Caco-2 (cell line): ENCODE measurements around the gene TMEM181. TPM values are rescaled to one million over a fixed set of nuclear protein-coding genes. Genes with fewer than 3 reads are reported as not detected.

ENCODE experiments used
- BruUV-seq: library from RNA; stranded (reverse); fragments of 400-500 nt; replicated peaks from 2 replicates; lab custom pipeline; 2021; lab: Mats Ljungman, UMichigan
- CTCF ChIA-PET: fragments of 300-600 bp; sonication (Branson Sonifier 250); formaldehyde crosslinking; loops from one replicate; lab custom pipeline; 2022; ENCODE audit warnings: antibody characterized with exemption; lab: Charles Lee
- POLR2A ChIA-PET: fragments of 300-600 bp; sonication (Branson Sonifier 250); formaldehyde crosslinking; loops from one replicate; lab custom pipeline; 2022; ENCODE audit warnings: antibody characterized with exemption; lab: Charles Lee
- DNase-seq, 2 experiments: peaks; one replicate each; pipeline versions ENCODE4 v3.0.0 to v3.0.0-alpha.2; 2020 to 2022
- H3K27me3 ChIP-seq: replicated peaks from 2 replicates; pipeline ENCODE4 v1.6.0; 2011; ENCODE audit warnings: low read length; ENCODE audit not compliant: control insufficient read depth, insufficient read depth
- H3K36me3 ChIP-seq: 2 replicates; pipeline ENCODE4 v1.5.1; 2011; ENCODE audit warnings: low read length; ENCODE audit not compliant: control insufficient read depth, insufficient read depth
- H3K4me1 ChIP-seq: fragments of 250-450 bp; sonication (Bioruptor Pico); 2 replicates; pipeline ENCODE4 v1.5.1; 2020; ENCODE audit warnings: mild to moderate bottlenecking
- H3K4me3 ChIP-seq: 2 replicates; pipeline ENCODE4 v1.5.1; 2011; ENCODE audit warnings: low read depth, mild to moderate bottlenecking, control low read depth, low read length
- H3K9me3 ChIP-seq: fragments of 250-450 bp; sonication (Bioruptor Pico); 2 replicates; pipeline ENCODE4 v1.5.1; 2020; ENCODE audit warnings: mild to moderate bottlenecking, moderate library complexity
- H3K27ac Mint-ChIP-seq: one replicate; pipeline ENCODE4 v1.8.0; 2022; ENCODE audit warnings: mixed read lengths; ENCODE audit not compliant: unreplicated experiment
- H3K27me3 Mint-ChIP-seq: one replicate; pipeline ENCODE4 v1.8.0; 2022; ENCODE audit warnings: mixed read lengths; ENCODE audit not compliant: insufficient read depth, unreplicated experiment
- H3K36me3 Mint-ChIP-seq: one replicate; pipeline ENCODE4 v1.8.0; 2022; ENCODE audit warnings: mild to moderate bottlenecking, mixed read lengths; ENCODE audit not compliant: insufficient read depth, unreplicated experiment
- H3K4me1 Mint-ChIP-seq: one replicate; pipeline ENCODE4 v1.8.0; 2022; ENCODE audit warnings: low read depth, mixed read lengths; ENCODE audit not compliant: unreplicated experiment
- H3K4me3 Mint-ChIP-seq: one replicate; pipeline ENCODE4 v1.8.0; 2022; ENCODE audit warnings: mild to moderate bottlenecking, moderate library complexity, mixed read lengths; ENCODE audit not compliant: unreplicated experiment
- H3K9me3 Mint-ChIP-seq: one replicate; pipeline ENCODE4 v1.8.0; 2022; ENCODE audit warnings: mixed read lengths; ENCODE audit not compliant: unreplicated experiment
- intact Hi-C: fragments of 100-400 bp; cut with micrococcal nuclease; formaldehyde crosslinking; loops from one replicate; pipeline ENCODE4 v1.10.0; 2022; ENCODE audit not compliant: unreplicated experiment
- total RNA-seq: library from RNA; stranded (reverse); gene quantifications from 2 replicates; pipeline ENCODE4 v1.2.3, GENCODE V29; 2022
- TF ChIP-seq, protein P1 (sequence below), 2 experiments: fragments of 200-600 bp in 1 of 2; IDR thresholded peaks; 1 replicate in 1 of 2; 2 replicates in 1 of 2; pipeline versions ENCODE4 v1.5.1 to v1.8.0; 2011 to 2022; ENCODE audit warnings: antibody characterized with exemption in 1 of 2, control low read depth in 1 of 2, inconsistent platforms in 1 of 2, low read depth in 1 of 2, low read length in 1 of 2, mild to moderate bottlenecking in 1 of 2, moderate library complexity in 1 of 2; ENCODE audit not compliant: insufficient read depth in 1 of 2, severe bottlenecking in 1 of 2, unreplicated experiment in 1 of 2

The TMEM181 gene
- total RNA-seq, 1 experiment from 2014 or later: 26.7 TPM

DNA sequence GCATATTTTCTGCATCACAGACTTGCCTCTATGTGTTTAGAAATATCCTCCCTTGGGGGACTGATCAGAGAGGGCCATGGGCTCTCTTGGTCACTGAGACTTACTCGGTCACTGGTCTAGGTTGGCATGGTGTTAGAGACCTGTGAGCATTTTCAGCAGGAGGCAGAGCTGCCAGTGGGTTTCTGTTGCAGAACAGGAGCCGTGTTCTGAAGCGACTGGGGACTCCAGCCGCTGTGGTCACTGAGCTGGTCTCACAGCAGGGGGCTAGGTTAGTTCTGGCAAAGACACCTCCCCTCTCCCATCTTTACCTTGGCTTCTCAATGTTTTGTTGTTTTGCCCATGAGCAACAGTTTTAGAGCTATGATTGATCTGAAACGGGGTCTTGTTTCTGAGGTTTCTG, 8.7 kb downstream of the TMEM181 start:
- Histone ChIP-seq H3K4me3 (no peak overlapping the region), H3K27me3 (no peaks in the 10 kb centered on the region), H3K9me3 (no peaks in the 10 kb centered on the region), H3K4me1 (no peaks in the 10 kb centered on the region), H3K36me3 (peaks cover 2% of the 10 kb centered on the region; the same call in 1 of the 2 replicates)
- TF ChIP-seq, protein P1, sequence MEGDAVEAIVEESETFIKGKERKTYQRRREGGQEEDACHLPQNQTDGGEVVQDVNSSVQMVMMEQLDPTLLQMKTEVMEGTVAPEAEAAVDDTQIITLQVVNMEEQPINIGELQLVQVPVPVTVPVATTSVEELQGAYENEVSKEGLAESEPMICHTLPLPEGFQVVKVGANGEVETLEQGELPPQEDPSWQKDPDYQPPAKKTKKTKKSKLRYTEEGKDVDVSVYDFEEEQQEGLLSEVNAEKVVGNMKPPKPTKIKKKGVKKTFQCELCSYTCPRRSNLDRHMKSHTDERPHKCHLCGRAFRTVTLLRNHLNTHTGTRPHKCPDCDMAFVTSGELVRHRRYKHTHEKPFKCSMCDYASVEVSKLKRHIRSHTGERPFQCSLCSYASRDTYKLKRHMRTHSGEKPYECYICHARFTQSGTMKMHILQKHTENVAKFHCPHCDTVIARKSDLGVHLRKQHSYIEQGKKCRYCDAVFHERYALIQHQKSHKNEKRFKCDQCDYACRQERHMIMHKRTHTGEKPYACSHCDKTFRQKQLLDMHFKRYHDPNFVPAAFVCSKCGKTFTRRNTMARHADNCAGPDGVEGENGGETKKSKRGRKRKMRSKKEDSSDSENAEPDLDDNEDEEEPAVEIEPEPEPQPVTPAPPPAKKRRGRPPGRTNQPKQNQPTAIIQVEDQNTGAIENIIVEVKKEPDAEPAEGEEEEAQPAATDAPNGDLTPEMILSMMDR (IDR thresholded peaks at IDR 0.05; ENCODE audit: insufficient read depth in 1 of 2, low read depth in 1 of 2, low read length in 1 of 2, severe bottlenecking in 1 of 2, unreplicated experiment in 1 of 2): no peak
- peaks cover 31% of the 10 kb centered on the region for H3K36me3 Mint-ChIP-seq
- POLR2A ChIA-PET: no interaction called here
- CTCF ChIA-PET: no interaction called here
- no peaks in the 10 kb centered on the region for H3K9me3 Mint-ChIP-seq
- H3K4me1 Mint-ChIP-seq: peaks cover 6% of the 10 kb centered on the region
- H3K27ac Mint-ChIP-seq: no peak overlapping the region
- BruUV-seq: no TSS peak
- no peaks in the 10 kb centered on the region for H3K27me3 Mint-ChIP-seq
- no peak for DNase-seq
- intact Hi-C loops: no loop called here
- H3K4me3 Mint-ChIP-seq: no peak overlapping the region

DNA sequence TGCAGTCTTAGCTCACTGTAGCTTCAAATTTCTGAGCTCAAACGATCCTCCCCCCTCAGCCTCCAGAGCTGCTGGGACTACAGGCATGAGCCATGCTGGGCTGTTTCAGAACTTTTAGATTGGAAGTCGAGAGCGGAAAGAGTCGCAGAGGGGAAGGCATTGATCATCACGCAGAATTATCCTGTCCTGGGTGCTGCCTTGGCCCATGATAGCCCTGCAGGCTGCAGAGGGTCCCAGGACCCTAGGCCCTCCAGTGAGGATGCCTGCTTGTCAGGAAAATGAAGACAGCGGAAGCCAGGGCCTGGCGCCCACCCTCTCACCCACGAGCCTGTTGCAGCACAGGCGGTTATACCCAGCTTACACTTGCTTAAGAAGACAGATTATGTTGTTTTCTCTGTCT, 9.1 kb downstream of the TMEM181 start:
- Mint-ChIP-seq H3K4me3 (no peak overlapping the region), H3K36me3 (peaks cover 33% of the 10 kb centered on the region), H3K27ac (no peak overlapping the region), H3K27me3 (no peaks in the 10 kb centered on the region), H3K4me1 (peaks cover 6% of the 10 kb centered on the region), H3K9me3 (no peaks in the 10 kb centered on the region)
- TF ChIP-seq, protein P1 (IDR thresholded peaks at IDR 0.05; ENCODE audit: insufficient read depth in 1 of 2, low read depth in 1 of 2, low read length in 1 of 2, severe bottlenecking in 1 of 2, unreplicated experiment in 1 of 2): no peak
- Histone ChIP-seq H3K4me1 (no peaks in the 10 kb centered on the region), H3K4me3 (no peak overlapping the region), H3K9me3 (no peaks in the 10 kb centered on the region), H3K27me3 (no peaks in the 10 kb centered on the region), H3K36me3 (peaks cover 2% of the 10 kb centered on the region; the same call in 1 of the 2 replicates)
- intact Hi-C loops: no loop called here
- ChIA-PET CTCF (no interaction called here), POLR2A (no interaction called here)
- DNase-seq: no peak
- BruUV-seq: no TSS peak

- DNase-seq: no peak
- ChIA-PET CTCF (no interaction called here), POLR2A (no interaction called here)
- Mint-ChIP-seq H3K27me3 (no peaks in the 10 kb centered on the region), H3K27ac (no peak overlapping the region), H3K9me3 (no peaks in the 10 kb centered on the region), H3K4me3 (no peak overlapping the region), H3K4me1 (peaks cover under 1% of the 10 kb centered on the region), H3K36me3 (peaks cover 37% of the 10 kb centered on the region)
- Histone ChIP-seq H3K4me3 (no peak overlapping the region), H3K9me3 (no peaks in the 10 kb centered on the region), H3K36me3 (peaks cover 2% of the 10 kb centered on the region; the same call in 1 of the 2 replicates), H3K27me3 (no peaks in the 10 kb centered on the region), H3K4me1 (no peaks in the 10 kb centered on the region)
- no TSS peak for BruUV-seq
- TF ChIP-seq, protein P1 (IDR thresholded peaks at IDR 0.05; ENCODE audit: insufficient read depth in 1 of 2, low read depth in 1 of 2, low read length in 1 of 2, severe bottlenecking in 1 of 2, unreplicated experiment in 1 of 2): no peak
- intact Hi-C loops: no loop called here
Measured at GRCh38 chr6:158570681-158570962, 10.7 kb downstream of the TMEM181 start.
